A549 (cell line): ENCODE results near the gene CRLF3. TPM values are rescaled to one million over a fixed set of nuclear protein-coding genes. Genes with fewer than 3 reads are reported as not detected.
"Not testable (repeated sequence)": the region's sequence is repeated elsewhere in the genome, so short reads cannot be mapped to it uniquely, and the experiment has no call there.

Experiments used
- ATAC-seq, 2 experiments: fragments of 200-7000 bp in 1 of 2; fragments of >200 bp in 1 of 2; cut with Nextera tagmentation in 1 of 2; cut with Tn5 transposase in 1 of 2; 3 replicates each; pipeline versions ENCODE4 v1.8.0 to v1.9.1; 2018 to 2020; ENCODE audit warnings: mild to moderate bottlenecking in 1 of 2, moderate library complexity in 1 of 2
- CTCF ChIA-PET: fragments of 300-600 bp; sonication (Branson Sonifier 250); formaldehyde crosslinking; extraction: SDS; loops from one replicate; lab custom pipeline; 2021; ENCODE audit warnings: antibody characterized with exemption, inconsistent platforms; lab: Yijun Ruan, JAX
- POLR2A ChIA-PET: fragments of 350-600 bp; formaldehyde crosslinking; extraction: SDS; loops from one replicate; lab custom pipeline; 2021; ENCODE audit warnings: antibody characterized with exemption, inconsistent platforms; lab: Yijun Ruan, JAX
- DNase-seq, 2 experiments: peaks; one replicate each; pipeline versions ENCODE4 v3.0.0 to v3.0.0-alpha.2; 2011 to 2016; ENCODE audit warnings: low read depth in 1 of 2, low spot score in 1 of 2
- FAIRE-seq: peaks from 2 replicates; lab custom pipeline; 2011; peaks lifted over from hg19 to GRCh38; lab: Jason Lieb, UNC
- H3K27ac ChIP-seq, 2 experiments: fragments of >200 bp; sonication (Bioruptor Twin); formaldehyde crosslinking; 3 replicates each; pipeline ENCODE4 v1.5.1; 2016 to 2017
- H3K4me1 ChIP-seq: fragments of >200 bp; sonication (Bioruptor Twin); formaldehyde crosslinking; 3 replicates; pipeline ENCODE4 v1.6.1; 2016
- H3K4me2 ChIP-seq: fragments of >200 bp; sonication (Bioruptor Twin); formaldehyde crosslinking; 3 replicates; pipeline ENCODE4 v1.6.1; 2016
- H3K4me3 ChIP-seq: fragments of >200 bp; sonication (Bioruptor Twin); formaldehyde crosslinking; 3 replicates; pipeline ENCODE4 v1.5.1; 2016
- H3K9me3 ChIP-seq: fragments of >200 bp; sonication (Bioruptor Twin); formaldehyde crosslinking; 3 replicates; pipeline ENCODE4 v1.6.1; 2016
- BHLHE40 ChIP-seq: IDR thresholded peaks from 2 replicates; pipeline ENCODE4 v1.6.1; 2012; ENCODE audit warnings: low read depth, low read length, inconsistent platforms
- EHF ChIP-seq: fragments of 250-450 bp; sonication (Bioruptor Pico); IDR thresholded peaks from 2 replicates; pipeline ENCODE4 v1.5.0; 2020; ENCODE audit warnings: mild to moderate bottlenecking
- EHMT2 ChIP-seq: fragments of 200-600 bp; sonication (generic); IDR thresholded peaks from 2 replicates; pipeline ENCODE4 v1.6.1; 2016; ENCODE audit warnings: antibody characterized with exemption, low read depth, mild to moderate bottlenecking, moderate library complexity
- JUNB ChIP-seq: fragments of >200 bp; sonication (Bioruptor Twin); formaldehyde crosslinking; IDR thresholded peaks from 2 replicates; pipeline ENCODE4 v1.6.1; 2016
- KDM1A ChIP-seq: fragments of 200-600 bp; sonication (generic); IDR thresholded peaks from 2 replicates; pipeline ENCODE4 v1.6.1; 2016; ENCODE audit warnings: low read depth, mild to moderate bottlenecking
- MAZ ChIP-seq: fragments of 150-350 bp; IDR thresholded peaks from 2 replicates; pipeline ENCODE4 v1.6.1; 2014; ENCODE audit warnings: antibody characterized with exemption, low read depth, low read length, borderline replicate concordance
- POLR2A ChIP-seq: IDR thresholded peaks from 2 replicates; pipeline ENCODE4 v1.6.1; 2012; ENCODE audit warnings: mild to moderate bottlenecking, low read length
- RNF2 ChIP-seq: fragments of 200-600 bp; sonication (generic); IDR thresholded peaks from 2 replicates; pipeline ENCODE4 v1.6.1; 2016; ENCODE audit warnings: low read depth, mild to moderate bottlenecking, antibody characterized with exemption, moderate library complexity, borderline replicate concordance
- WGBS: methylation state at CpG from one replicate; pipeline ENCODE4 v1.1.6; 2017; ENCODE audit errors: missing lambda C conversion rate; 5-methylcytosine and 5-hydroxymethylcytosine counted together
- polyA plus RNA-seq, 4 experiments: library from polyadenylated mRNA; depleted of rRNA in 3 of 4; stranded (reverse); fragments of >200 nt; fragmentation: RNase III in 1 of 4; extraction: RNeasy Plus Mini Kit Qiagen cat#74134 plus additional on column Dnase treatment in 1 of 4; gene quantifications; 2 replicates in 3 of 4; 3 replicates in 1 of 4; pipeline ENCODE4 v1.2.3, GENCODE V29; 2011 to 2017
- TF ChIP-seq, protein P1 (sequence below): fragments of >200 bp; sonication (Bioruptor Twin); formaldehyde crosslinking; IDR thresholded peaks from 3 replicates; pipeline ENCODE4 v1.5.1; 2016
- TF ChIP-seq, protein P2 (sequence below): IDR thresholded peaks from 2 replicates; pipeline ENCODE4 v1.6.1; 2012; ENCODE audit warnings: low read depth, borderline replicate concordance

The CRLF3 gene
- polyA plus RNA-seq, 2 of the 4 experiments (the other 2 are of a cell fraction), result 17.4 to 31.0 TPM

DNA sequence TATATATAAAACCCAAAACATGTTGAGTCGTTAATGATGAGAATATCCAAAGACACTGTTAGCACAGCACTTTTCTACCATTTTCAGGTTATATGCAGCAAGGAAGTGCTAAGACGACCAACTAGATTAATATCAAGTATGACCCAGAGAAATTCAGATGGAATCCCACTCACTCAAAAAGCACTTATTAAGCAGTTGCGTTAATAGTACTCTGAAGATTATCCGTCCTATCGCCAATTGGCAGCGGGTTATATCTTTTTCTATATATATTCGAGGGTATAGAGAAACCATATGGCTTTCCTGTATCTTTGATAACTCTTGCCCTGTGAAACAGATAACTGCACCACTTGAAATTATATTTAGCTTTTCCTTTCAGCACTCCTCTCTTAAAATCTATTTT lies 1.1 kb downstream of the CRLF3 start:
- WGBS, result 79% methylated on average over 7 of the region's 7 CpGs
- H3K4me3 ChIP-seq, result peak overlapping the region; percentile 67
- ATAC-seq (no peak), DNase-seq (no peak), FAIRE-seq (no peak)
- ChIA-PET CTCF (interaction anchor here (0.8 to 4.3 kb wide), 7 partner anchors 12 to 698 kb away, joined by 3 to 43 read pairs (median 10); no protein-coding TSS in a partner anchor), POLR2A (interaction anchor here (1.8 kb wide), 1 partner anchor 148 kb away, joined by 5 read pairs; the partner anchor contains the start of gene RNF135)
- no peaks in the 10 kb centered on the region for H3K9me3 ChIP-seq
- peaks cover 23% of the 10 kb centered on the region for H3K4me1 ChIP-seq
- H3K27ac ChIP-seq, result peak overlapping the region; percentile 88 to 97; a peak in 4 of 6 replicates
- TF ChIP-seq KDM1A (no peak), BHLHE40 (no peak), RNF2 (no peak), MAZ (no peak)
- H3K4me2 ChIP-seq, result peak overlapping the region; percentile 80

DNA sequence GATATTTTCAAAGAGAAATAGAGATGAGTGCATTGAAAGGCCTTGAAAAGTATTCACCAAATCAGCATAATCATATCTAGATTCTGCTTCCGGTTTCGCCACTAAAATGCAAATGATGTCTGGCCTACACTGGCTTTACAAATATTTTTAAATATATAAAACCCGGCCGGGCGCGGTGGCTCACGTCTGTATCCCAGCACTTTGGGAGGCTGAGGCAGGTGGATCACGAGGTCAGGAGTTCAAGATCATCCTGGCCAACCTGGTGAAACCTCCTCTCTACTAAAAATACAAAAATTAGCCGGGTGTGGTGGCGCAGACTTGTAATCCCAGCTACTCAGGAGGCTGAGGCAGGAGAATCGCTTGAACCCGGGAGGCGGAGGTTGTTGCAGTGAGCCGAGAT lies 1.6 kb downstream of the CRLF3 start:
- H3K4me2 ChIP-seq, result peak overlapping the region; percentile 80
- H3K27ac ChIP-seq, ATAC-seq, FAIRE-seq, POLR2A ChIA-PET, H3K4me3 ChIP-seq, H3K9me3 ChIP-seq, DNase-seq: not testable (repeated sequence)
- WGBS, result 95% methylated on average over 14 of the region's 14 CpGs
- H3K4me1 ChIP-seq, result peaks cover 23% of the 10 kb centered on the region
- CTCF ChIA-PET, result interaction anchor here (1.4 to 2.0 kb wide), 2 partner anchors 393 kb away, joined by 4 to 13 read pairs; no protein-coding TSS in a partner anchor

DNA sequence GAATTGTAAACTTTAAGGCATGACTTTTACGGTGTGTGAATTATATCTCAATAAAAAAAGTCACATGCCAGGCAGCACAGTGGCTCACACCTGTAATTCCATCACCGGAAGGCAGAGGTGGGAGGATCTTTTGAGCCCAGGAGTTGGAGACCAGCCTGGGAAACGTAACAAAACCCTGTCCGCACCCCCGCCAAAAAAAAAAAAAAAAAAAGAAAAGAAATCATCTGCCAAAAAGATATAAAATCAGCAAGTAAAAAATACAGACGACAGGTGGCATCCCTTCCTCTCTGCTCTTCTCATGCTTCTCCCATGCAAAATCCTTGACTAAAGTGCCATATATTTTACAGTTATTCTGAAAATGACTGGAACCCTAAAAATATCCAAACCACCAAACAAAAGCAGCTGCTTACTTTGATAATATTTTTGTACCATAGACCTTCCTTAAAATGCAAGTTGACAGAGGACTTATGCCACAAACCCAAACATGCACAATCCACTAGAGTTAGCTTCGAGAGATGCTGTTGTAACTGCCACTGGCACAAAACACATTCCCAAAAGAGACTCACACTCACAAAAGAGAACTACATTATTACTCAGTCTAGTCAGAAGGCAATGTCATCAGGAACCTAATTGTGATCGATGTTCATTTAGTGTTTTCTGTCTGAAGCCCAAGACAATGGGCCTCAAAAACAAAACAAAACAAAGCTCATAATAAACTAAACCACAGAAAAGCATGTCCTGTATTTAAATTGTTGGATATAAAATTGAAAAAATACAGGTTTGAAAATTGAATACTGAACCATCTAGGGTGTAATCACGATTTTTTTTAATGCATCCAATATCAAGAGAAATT lies 2.4 kb downstream of the CRLF3 start:
- DNase-seq (no peak), ATAC-seq (no peak), FAIRE-seq (peak; percentile 32)
- no peak overlapping the region for H3K27ac ChIP-seq
- no peaks in the 10 kb centered on the region for H3K9me3 ChIP-seq
- H3K4me1 ChIP-seq, result peaks cover 23% of the 10 kb centered on the region
- CTCF ChIA-PET, result interaction anchor here (1.4 kb wide), 2 partner anchors 13 to 394 kb away, joined by 3 to 4 read pairs; no protein-coding TSS in a partner anchor
- 74% methylated on average over 9 of the region's 9 CpGs for WGBS
- no peak for TF ChIP-seq JUNB
- TF ChIP-seq, protein P1, sequence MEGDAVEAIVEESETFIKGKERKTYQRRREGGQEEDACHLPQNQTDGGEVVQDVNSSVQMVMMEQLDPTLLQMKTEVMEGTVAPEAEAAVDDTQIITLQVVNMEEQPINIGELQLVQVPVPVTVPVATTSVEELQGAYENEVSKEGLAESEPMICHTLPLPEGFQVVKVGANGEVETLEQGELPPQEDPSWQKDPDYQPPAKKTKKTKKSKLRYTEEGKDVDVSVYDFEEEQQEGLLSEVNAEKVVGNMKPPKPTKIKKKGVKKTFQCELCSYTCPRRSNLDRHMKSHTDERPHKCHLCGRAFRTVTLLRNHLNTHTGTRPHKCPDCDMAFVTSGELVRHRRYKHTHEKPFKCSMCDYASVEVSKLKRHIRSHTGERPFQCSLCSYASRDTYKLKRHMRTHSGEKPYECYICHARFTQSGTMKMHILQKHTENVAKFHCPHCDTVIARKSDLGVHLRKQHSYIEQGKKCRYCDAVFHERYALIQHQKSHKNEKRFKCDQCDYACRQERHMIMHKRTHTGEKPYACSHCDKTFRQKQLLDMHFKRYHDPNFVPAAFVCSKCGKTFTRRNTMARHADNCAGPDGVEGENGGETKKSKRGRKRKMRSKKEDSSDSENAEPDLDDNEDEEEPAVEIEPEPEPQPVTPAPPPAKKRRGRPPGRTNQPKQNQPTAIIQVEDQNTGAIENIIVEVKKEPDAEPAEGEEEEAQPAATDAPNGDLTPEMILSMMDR, result 0 out of 3 replicates have a peak, but pooled peaks have one; percentile 11
- TF ChIP-seq, protein P2, sequence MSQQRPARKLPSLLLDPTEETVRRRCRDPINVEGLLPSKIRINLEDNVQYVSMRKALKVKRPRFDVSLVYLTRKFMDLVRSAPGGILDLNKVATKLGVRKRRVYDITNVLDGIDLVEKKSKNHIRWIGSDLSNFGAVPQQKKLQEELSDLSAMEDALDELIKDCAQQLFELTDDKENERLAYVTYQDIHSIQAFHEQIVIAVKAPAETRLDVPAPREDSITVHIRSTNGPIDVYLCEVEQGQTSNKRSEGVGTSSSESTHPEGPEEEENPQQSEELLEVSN, result no peak
- peak overlapping the region; percentile 80; the same call in 2 of the 3 replicates for H3K4me2 ChIP-seq
- POLR2A ChIA-PET, result interaction anchor here (0.7 kb wide), 1 partner anchor 8 kb away, joined by 3 read pairs; no protein-coding TSS in a partner anchor
- no peak overlapping the region for H3K4me3 ChIP-seq

DNA sequence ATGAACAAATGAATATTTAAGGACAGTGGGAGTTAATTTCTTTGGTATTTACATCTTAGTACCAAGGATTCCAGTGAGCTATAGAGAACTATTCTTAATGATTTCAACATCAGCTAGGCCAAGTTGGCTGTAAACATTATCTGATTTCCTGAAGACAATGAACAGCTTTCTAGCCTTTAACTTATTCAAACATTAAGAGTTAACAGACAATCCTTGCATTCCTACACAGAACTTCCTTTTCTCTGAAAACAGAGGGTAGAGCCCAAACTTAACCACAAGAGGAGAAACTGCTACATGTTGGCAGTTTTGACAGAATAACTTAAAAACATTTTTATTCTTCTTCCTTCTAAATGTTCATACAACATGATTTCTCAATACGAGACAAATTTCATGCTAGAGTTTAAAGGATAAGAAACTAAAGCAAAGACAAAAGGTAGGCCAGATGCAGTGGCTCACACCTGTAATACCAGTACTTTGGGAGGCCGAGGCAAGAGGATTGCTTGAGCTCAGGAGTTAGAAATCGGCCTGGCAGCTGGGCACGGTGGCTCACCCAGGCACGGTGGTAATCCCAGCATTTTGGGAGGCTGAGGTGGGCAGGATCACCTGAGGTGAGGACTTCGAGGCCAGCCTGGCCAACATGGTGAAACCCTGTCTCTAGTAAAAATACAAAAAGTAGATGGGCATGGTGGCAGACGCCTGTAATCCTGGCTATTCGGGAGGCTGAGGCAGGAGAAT lies 4.4 kb downstream of the CRLF3 start:
- ChIA-PET CTCF (interaction anchor here (1.2 to 1.4 kb wide), 2 partner anchors 15 to 37 kb away, joined by 4 to 5 read pairs; no protein-coding TSS in a partner anchor), POLR2A (interaction anchor here (0.6 kb wide), 1 partner anchor 20 kb away, joined by 4 read pairs; no protein-coding TSS in a partner anchor)
- H3K27ac ChIP-seq, result no peak overlapping the region
- no peak overlapping the region for H3K4me3 ChIP-seq
- WGBS, result 91% methylated on average over 8 of the region's 8 CpGs
- TF ChIP-seq MAZ (no peak), BHLHE40 (no peak), EHMT2 (no peak), POLR2A (no peak), EHF (CRISPR knock-in tag) (no peak)
- TF ChIP-seq, protein P1, result no peak
- peaks cover 20% of the 10 kb centered on the region for H3K4me1 ChIP-seq
- no peak for FAIRE-seq
- H3K9me3 ChIP-seq, result no peaks in the 10 kb centered on the region
- no peak for ATAC-seq
- no peak overlapping the region for H3K4me2 ChIP-seq
- no peak for DNase-seq
